IPS DF 19.7 (cell line): ENCODE data around the gene SLC13A3.

Experiments
- DNase-seq: peaks from one replicate; pipeline ENCODE4 v3.0.0-alpha.2; 2013; ENCODE audit warnings: low read depth, low spot score

The SLC13A3 gene

GRCh38 chr20:46652699-46653098 lies 1.4 kb upstream of the SLC13A3 start:
- no peak for DNase-seq

- DNase-seq, result no peak
These were observed 626 bp downstream of the SLC13A3 start for GRCh38 chr20:46650575-46651090.

- no peak for DNase-seq
These were observed 1.2 kb downstream of the SLC13A3 start for GRCh38 chr20:46649965-46650542.

GRCh38 chr20:46649650-46649949 lies 1.7 kb downstream of the SLC13A3 start:
- no peak for DNase-seq

- no peak for DNase-seq
These were observed 2.2 kb downstream of the SLC13A3 start for GRCh38 chr20:46648903-46649649.

GRCh38 chr20:46647469-46647868 lies 3.8 kb downstream of the SLC13A3 start:
- no peak for DNase-seq

- DNase-seq, result no peak
These were observed 4.4 kb downstream of the SLC13A3 start for GRCh38 chr20:46646659-46647380.

GRCh38 chr20:46646122-46646521 lies 5.1 kb downstream of the SLC13A3 start:
- no peak for DNase-seq

- DNase-seq, result no peak
These were observed 6.5 kb downstream of the SLC13A3 start for GRCh38 chr20:46644733-46645132.

- no peak for DNase-seq
These were observed 7.1 kb downstream of the SLC13A3 start for GRCh38 chr20:46644160-46644559.

- DNase-seq, result no peak
These were observed 8.3 kb downstream of the SLC13A3 start for GRCh38 chr20:46642969-46643343.

- DNase-seq, result no peak
These were observed 8.8 kb downstream of the SLC13A3 start for GRCh38 chr20:46642265-46642968.

- no peak for DNase-seq
These were observed 9.8 kb downstream of the SLC13A3 start for GRCh38 chr20:46641424-46641823.

- DNase-seq, result no peak
These were observed 10.5 kb downstream of the SLC13A3 start for GRCh38 chr20:46640536-46641311.

GRCh38 chr20:46640044-46640443 lies 11.2 kb downstream of the SLC13A3 start:
- no peak for DNase-seq

- DNase-seq, result no peak
These were observed 11.7 kb downstream of the SLC13A3 start for GRCh38 chr20:46639587-46639986.

- no peak for DNase-seq
These were observed 12.4 kb downstream of the SLC13A3 start for GRCh38 chr20:46638898-46639274.

- DNase-seq, result no peak
These were observed 12.9 kb downstream of the SLC13A3 start for GRCh38 chr20:46638134-46638897.

- DNase-seq, result no peak
These were observed 13.7 kb downstream of the SLC13A3 start for GRCh38 chr20:46637427-46638133.

GRCh38 chr20:46637020-46637419 lies 14.2 kb downstream of the SLC13A3 start:
- no peak for DNase-seq
